B cell (primary cell): ENCODE data around the gene SPRED2. TPM values are rescaled to one million over a fixed set of nuclear protein-coding genes. Genes with fewer than 3 reads are reported as not detected.
A peak's percentile ranks its signal among the peaks of the same experiment; 100 is the strongest.

ENCODE experiments used
- ATAC-seq: fragments of 200-7000 bp; cut with Tn5 transposase; one replicate; pipeline ENCODE4 v1.10.0; 2021; ENCODE audit warnings: low read depth, mild to moderate bottlenecking, moderate number of reproducible peaks, moderate library complexity
- CTCF ChIA-PET: fragments of 350-600 bp; sonication (Branson Sonifier 250); formaldehyde crosslinking; loops from one replicate; lab custom pipeline; 2021; ENCODE audit warnings: antibody characterized with exemption, inconsistent platforms; lab: Charles Lee
- POLR2A ChIA-PET: fragments of 350-600 bp; sonication (Branson Sonifier 250); formaldehyde crosslinking; loops from one replicate; lab custom pipeline; 2021; ENCODE audit warnings: antibody characterized with exemption; lab: Charles Lee
- DNase-seq: peaks from one replicate; pipeline ENCODE4 v3.0.0; 2013
- H2AFZ ChIP-seq: 2 replicates; pipeline ENCODE4 v1.6.1; 2012; ENCODE audit warnings: mild to moderate bottlenecking, low read depth, low read length; ENCODE audit not compliant: insufficient read depth, poor library complexity, severe bottlenecking
- H3K27ac ChIP-seq, 2 donors: 1 replicate in 1 of 2; 2 replicates in 1 of 2; pipeline ENCODE4 v1.5.1; 2012 to 2013; ENCODE audit warnings: low read length in 2 of 2, mild to moderate bottlenecking in 2 of 2, moderate library complexity in 1 of 2
- H3K27me3 ChIP-seq, 4 experiments: fragments of 200-600 bp in 1 of 4; sonication (generic) in 1 of 4; replicated peaks in 1 of 4; 1 replicate in 2 of 4; 2 replicates in 2 of 4; pipeline versions ENCODE4 v1.6.1 to v1.7.0; 2013 to 2016; ENCODE audit warnings: low read length in 3 of 4, mild to moderate bottlenecking in 2 of 4, mixed read lengths in 1 of 4, moderate library complexity in 1 of 4; ENCODE audit not compliant: insufficient read depth in 4 of 4, control insufficient read depth in 3 of 4; ENCODE audit errors: control extremely low read depth in 1 of 4
- H3K36me3 ChIP-seq, 2 experiments: replicated peaks in 1 of 2; 1 replicate in 1 of 2; 2 replicates in 1 of 2; pipeline versions ENCODE4 v1.6.1 to v1.7.1; 2013; ENCODE audit warnings: low read length in 1 of 2; ENCODE audit not compliant: insufficient read depth in 2 of 2, control insufficient read depth in 1 of 2; ENCODE audit errors: control extremely low read depth in 1 of 2, extremely low read depth in 1 of 2
- H3K4me1 ChIP-seq, 2 donors: fragments of 200-600 bp in 1 of 2; sonication (generic) in 1 of 2; 1 replicate in 1 of 2; 2 replicates in 1 of 2; pipeline versions ENCODE4 v1.5.1 to v1.6.1; 2013 to 2017; ENCODE audit warnings: low read length in 2 of 2; ENCODE audit not compliant: control insufficient read depth in 2 of 2, insufficient read depth in 2 of 2
- H3K4me2 ChIP-seq: replicated peaks from 2 replicates; pipeline ENCODE3; 2012; ENCODE audit warnings: mild to moderate bottlenecking, low read depth, low read length; ENCODE audit not compliant: poor library complexity, severe bottlenecking
- H3K4me3 ChIP-seq, 5 experiments: fragments of 200-600 bp in 1 of 5; sonication (generic) in 1 of 5; 1 replicate in 3 of 5; 2 replicates in 2 of 5; pipeline versions ENCODE4 v1.5.1 to v1.7.0; 2011 to 2016; ENCODE audit warnings: low read length in 4 of 5, mild to moderate bottlenecking in 4 of 5, low read depth in 2 of 5, control low read depth in 1 of 5, moderate library complexity in 1 of 5; ENCODE audit not compliant: insufficient read depth in 1 of 5; ENCODE audit errors: control extremely low read depth in 1 of 5, extremely low read depth in 1 of 5
- H3K79me2 ChIP-seq: fragments of 200-600 bp; sonication (generic); one replicate; pipeline ENCODE4 v1.6.0; 2016; ENCODE audit warnings: low read length; ENCODE audit not compliant: control insufficient read depth, insufficient read depth
- H3K9ac ChIP-seq: fragments of 200-600 bp; sonication (generic); 2 replicates; pipeline ENCODE4 v1.6.1; 2017; ENCODE audit warnings: mild to moderate bottlenecking, low read length, moderate library complexity
- H3K9me3 ChIP-seq, 3 donors: one replicate each; pipeline versions ENCODE4 v1.6.1 to v1.7.1; 2013; ENCODE audit warnings: low read length in 2 of 3; ENCODE audit not compliant: control insufficient read depth in 2 of 3, insufficient read depth in 1 of 3; ENCODE audit errors: control extremely low read depth in 1 of 3
- H4K20me1 ChIP-seq: 2 replicates; pipeline ENCODE4 v1.6.0; 2012; ENCODE audit warnings: mild to moderate bottlenecking, low read length; ENCODE audit not compliant: insufficient read depth, control insufficient read depth, poor library complexity, severe bottlenecking
- H3K27ac Mint-ChIP-seq: one replicate; pipeline ENCODE4 v1.8.0; 2021; ENCODE audit warnings: mixed read lengths
- H3K27me3 Mint-ChIP-seq: one replicate; pipeline ENCODE4 v1.8.0; 2021; ENCODE audit warnings: mixed read lengths
- H3K4me1 Mint-ChIP-seq: one replicate; pipeline ENCODE4 v1.8.0; 2021; ENCODE audit warnings: mixed read lengths
- H3K4me3 Mint-ChIP-seq: one replicate; pipeline ENCODE4 v1.8.0; 2021; ENCODE audit warnings: mixed read lengths
- H3K9me3 Mint-ChIP-seq: one replicate; pipeline ENCODE4 v1.8.0; 2022; ENCODE audit warnings: mixed read lengths; ENCODE audit not compliant: insufficient read depth
- EZH2 ChIP-seq: IDR thresholded peaks from 2 replicates; pipeline ENCODE4 v1.6.1; 2012; ENCODE audit warnings: borderline replicate concordance, low read depth, mild to moderate bottlenecking, moderate library complexity, low read length; ENCODE audit not compliant: insufficient read depth, poor library complexity, severe bottlenecking
- WGBS: methylation state at CpG from one replicate; pipeline ENCODE4 v1.1.5; 2013; ENCODE audit warnings: missing lambda C conversion rate; ENCODE audit not compliant: insufficient coverage; 5-methylcytosine and 5-hydroxymethylcytosine counted together
- intact Hi-C: fragments of 100-400 bp; cut with micrococcal nuclease; formaldehyde crosslinking; loops from one replicate; pipeline ENCODE4 v1.10.0; 2022
- polyA plus RNA-seq: library from polyadenylated mRNA; depleted of rRNA; stranded (reverse); fragments of >200 nt; gene quantifications from 2 replicates; pipeline ENCODE4 v1.2.3, GENCODE V29; 2012
- total RNA-seq, 2 donors: library from RNA; stranded (reverse); fragments of 120-200 nt in 1 of 2; gene quantifications; 1 replicate in 1 of 2; 2 replicates in 1 of 2; pipeline versions ENCODE4 v1.2.3 to v1.2.4, GENCODE V29; 2013 to 2022
- TF ChIP-seq, protein P1 (sequence below): fragments of 200-600 bp; IDR thresholded peaks from one replicate; pipeline ENCODE4 v1.8.0; 2022; ENCODE audit warnings: antibody characterized with exemption, mild to moderate bottlenecking

Gene SPRED2
- total and polyA plus RNA-seq, 2 donors (not counting 1 experiment from before 2014, with no cell fraction given), result 0.40 to 1.3 TPM

DNA sequence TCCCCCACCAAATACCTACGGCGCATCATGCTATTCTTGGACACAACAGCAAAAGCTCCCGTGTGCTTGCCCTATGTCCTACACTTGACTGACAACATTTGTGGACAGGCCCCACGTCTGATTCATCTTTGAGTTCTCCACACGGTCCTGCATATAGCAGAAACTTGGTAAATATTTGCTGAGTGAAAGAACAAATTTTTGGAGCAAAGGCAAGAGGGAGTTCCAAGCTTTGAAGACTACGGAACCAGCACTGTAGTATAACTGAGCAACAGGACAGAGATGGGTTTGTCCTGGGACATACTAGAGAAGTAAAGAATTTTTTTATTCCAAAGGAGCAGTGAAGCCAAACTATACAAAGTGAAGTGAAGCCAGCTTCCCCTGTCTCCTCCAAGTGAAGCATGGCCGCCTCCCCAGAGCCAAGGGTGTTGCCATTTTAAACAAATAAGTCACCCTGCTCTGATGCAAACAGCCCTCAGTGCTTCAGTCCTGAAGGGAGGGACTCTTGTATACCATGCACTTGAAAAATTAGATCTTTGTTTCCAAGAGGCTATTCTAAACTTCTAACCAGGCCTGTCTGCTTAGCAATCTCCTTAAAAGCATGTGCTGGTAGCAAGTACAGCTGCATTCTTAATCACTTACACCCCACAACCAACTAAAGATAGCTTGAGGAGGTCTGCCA lies 35.9 kb downstream of the SPRED2 start:
- ChIA-PET POLR2A (no interaction called here), CTCF (no interaction called here)
- Histone ChIP-seq H3K79me2 (peaks cover 14% of the 10 kb centered on the region), H3K4me1 (peaks cover 28 to 33% of the 10 kb centered on the region in 2 donors), H3K36me3 (no peaks in the 10 kb centered on the region), H3K27ac (no peak overlapping the region), H4K20me1 (no peaks in the 10 kb centered on the region), H3K9ac (no peak overlapping the region), H3K4me2 (peak overlapping the region; percentile 36), H3K27me3 (no peaks in the 10 kb centered on the region), H2AFZ (no peak overlapping the region), H3K9me3 (no peaks in the 10 kb centered on the region), H3K4me3 (no peak overlapping the region)
- intact Hi-C loops, result loop anchor here (10.0 kb wide), 1 partner anchor 122 kb away; no protein-coding TSS in a partner anchor
- ATAC-seq, result no peak
- H3K9me3 Mint-ChIP-seq, result no peaks in the 10 kb centered on the region
- TF ChIP-seq, protein P1, sequence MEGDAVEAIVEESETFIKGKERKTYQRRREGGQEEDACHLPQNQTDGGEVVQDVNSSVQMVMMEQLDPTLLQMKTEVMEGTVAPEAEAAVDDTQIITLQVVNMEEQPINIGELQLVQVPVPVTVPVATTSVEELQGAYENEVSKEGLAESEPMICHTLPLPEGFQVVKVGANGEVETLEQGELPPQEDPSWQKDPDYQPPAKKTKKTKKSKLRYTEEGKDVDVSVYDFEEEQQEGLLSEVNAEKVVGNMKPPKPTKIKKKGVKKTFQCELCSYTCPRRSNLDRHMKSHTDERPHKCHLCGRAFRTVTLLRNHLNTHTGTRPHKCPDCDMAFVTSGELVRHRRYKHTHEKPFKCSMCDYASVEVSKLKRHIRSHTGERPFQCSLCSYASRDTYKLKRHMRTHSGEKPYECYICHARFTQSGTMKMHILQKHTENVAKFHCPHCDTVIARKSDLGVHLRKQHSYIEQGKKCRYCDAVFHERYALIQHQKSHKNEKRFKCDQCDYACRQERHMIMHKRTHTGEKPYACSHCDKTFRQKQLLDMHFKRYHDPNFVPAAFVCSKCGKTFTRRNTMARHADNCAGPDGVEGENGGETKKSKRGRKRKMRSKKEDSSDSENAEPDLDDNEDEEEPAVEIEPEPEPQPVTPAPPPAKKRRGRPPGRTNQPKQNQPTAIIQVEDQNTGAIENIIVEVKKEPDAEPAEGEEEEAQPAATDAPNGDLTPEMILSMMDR, result no peak
- no peak for TF ChIP-seq EZH2
- DNase-seq, result no peak
- H3K27ac Mint-ChIP-seq, result no peak overlapping the region
- H3K27me3 Mint-ChIP-seq, result peaks cover 34% of the 10 kb centered on the region
- H3K4me1 Mint-ChIP-seq, result peaks cover 37% of the 10 kb centered on the region
- WGBS, result 95% methylated on average over 3 of the region's 7 CpGs
- H3K4me3 Mint-ChIP-seq, result no peak overlapping the region

DNA sequence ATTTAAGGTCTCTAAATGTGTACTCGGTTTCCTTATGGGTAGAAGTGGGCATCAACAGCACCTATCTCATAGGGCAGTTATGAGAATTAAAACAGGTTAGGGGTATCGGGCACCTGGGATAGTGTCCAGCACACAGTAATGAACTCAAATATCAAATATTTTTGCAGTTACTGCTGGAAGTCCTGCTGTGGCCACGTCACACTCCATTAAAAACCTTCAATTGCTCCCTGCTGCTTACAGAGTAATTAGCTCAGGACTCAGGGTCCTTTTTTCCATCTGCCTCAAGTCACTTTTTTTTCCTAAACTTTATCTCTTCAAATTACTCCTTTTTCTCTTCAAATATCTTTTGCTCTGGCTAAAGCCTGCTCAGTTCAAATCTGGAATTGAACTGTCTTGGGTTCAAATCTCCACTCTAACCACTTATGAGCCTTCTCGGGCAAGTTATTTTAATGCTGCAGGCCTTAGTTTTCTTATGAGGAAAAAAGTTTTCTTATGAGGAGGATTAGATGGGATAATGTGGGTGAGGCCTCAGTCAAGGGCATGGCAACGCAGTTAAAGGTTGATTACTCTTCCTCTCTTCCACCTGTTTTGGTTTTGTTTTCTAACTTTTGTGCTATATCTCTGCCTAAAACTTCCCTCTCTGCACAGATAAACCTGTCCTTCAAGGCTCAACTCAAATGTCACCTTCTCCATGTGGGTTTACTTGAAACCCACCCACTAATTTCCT lies 36.6 kb downstream of the SPRED2 start:
- H4K20me1 ChIP-seq, result no peaks in the 10 kb centered on the region
- WGBS, result 92% methylated on average over 1 of the region's 5 CpGs
- peaks cover 33 to 39% of the 10 kb centered on the region in 2 donors for H3K4me1 ChIP-seq
- H3K4me2 ChIP-seq, result peak overlapping the region; percentile 36
- Mint-ChIP-seq H3K4me3 (no peak overlapping the region), H3K4me1 (peaks cover 43% of the 10 kb centered on the region), H3K27ac (no peak overlapping the region), H3K27me3 (peaks cover 34% of the 10 kb centered on the region), H3K9me3 (no peaks in the 10 kb centered on the region)
- no peak overlapping the region for H3K9ac ChIP-seq
- no peaks in the 10 kb centered on the region for H3K36me3 ChIP-seq
- TF ChIP-seq EZH2, result no peak
- TF ChIP-seq, protein P1, result no peak
- ATAC-seq, result no peak
- DNase-seq, result no peak
- peaks cover 14% of the 10 kb centered on the region for H3K79me2 ChIP-seq
- ChIA-PET CTCF (no interaction called here), POLR2A (no interaction called here)
- no peaks in the 10 kb centered on the region for H3K9me3 ChIP-seq
- no peak overlapping the region for H3K27ac ChIP-seq
- intact Hi-C loops, result loop anchor here (10.0 kb wide), 1 partner anchor 121 kb away; no protein-coding TSS in a partner anchor
- H3K4me3 ChIP-seq, result no peak overlapping the region
- no peaks in the 10 kb centered on the region for H3K27me3 ChIP-seq
- no peak overlapping the region for H2AFZ ChIP-seq
